OCI-LY7 (cell line): ENCODE results near the gene NCOA3. TPM values are rescaled to one million over a fixed set of nuclear protein-coding genes. Genes with fewer than 3 reads are reported as not detected.
"Not testable (repeated sequence)": the region's sequence is repeated elsewhere in the genome, so short reads cannot be mapped to it uniquely, and the experiment has no call there.

ENCODE experiments used
- BruUV-seq: library from RNA; stranded (reverse); fragments of 400-500 nt; replicated peaks from 2 replicates; lab custom pipeline; 2021; lab: Mats Ljungman, UMichigan
- CTCF ChIA-PET: fragments of 300-600 bp; sonication (Branson Sonifier 250); formaldehyde crosslinking; loops from one replicate; lab custom pipeline; 2022; ENCODE audit warnings: antibody characterized with exemption; ENCODE audit not compliant: unreplicated experiment; lab: Charles Lee
- POLR2A ChIA-PET: fragments of 300-600 bp; sonication (Branson Sonifier 250); formaldehyde crosslinking; loops from one replicate; lab custom pipeline; 2022; ENCODE audit warnings: antibody characterized with exemption; lab: Charles Lee
- DNase-seq: peaks from one replicate; pipeline ENCODE4 v3.0.0-alpha.2; 2015; ENCODE audit warnings: low spot score
- H2AFZ ChIP-seq: fragments of 200-600 bp; sonication (generic), shearing (Covaris generic); 2 replicates; pipeline ENCODE4 v1.6.1; 2014; ENCODE audit warnings: mild to moderate bottlenecking, antibody characterized with exemption, low read length, moderate library complexity
- H3K27ac ChIP-seq: fragments of 200-600 bp; sonication (generic); 2 replicates; pipeline ENCODE4 v1.5.1; 2014; ENCODE audit warnings: mixed run types, low read depth, mild to moderate bottlenecking, moderate library complexity, low read length, inconsistent platforms; ENCODE audit not compliant: poor library complexity, severe bottlenecking
- H3K36me3 ChIP-seq: fragments of 200-600 bp; sonication (generic); 2 replicates; pipeline ENCODE4 v1.6.1; 2014; ENCODE audit warnings: mild to moderate bottlenecking, antibody characterized with exemption, low read length, moderate library complexity, mixed read lengths; ENCODE audit not compliant: insufficient read depth
- H3K4me1 ChIP-seq: fragments of 200-600 bp; sonication (generic); 2 replicates; pipeline ENCODE4 v1.5.1; 2014; ENCODE audit warnings: mild to moderate bottlenecking, low read length; ENCODE audit not compliant: insufficient read depth, poor library complexity, severe bottlenecking
- H3K4me2 ChIP-seq: fragments of 200-600 bp; sonication (generic); 2 replicates; pipeline ENCODE4 v1.6.1; 2014; ENCODE audit warnings: mild to moderate bottlenecking, low read length
- H3K4me3 ChIP-seq: fragments of 200-600 bp; sonication (generic); 2 replicates; pipeline ENCODE4 v1.5.1; 2014; ENCODE audit warnings: mild to moderate bottlenecking, low read depth, low read length; ENCODE audit not compliant: poor library complexity, severe bottlenecking
- H3K79me2 ChIP-seq: fragments of 200-600 bp; sonication (generic); 2 replicates; pipeline ENCODE4 v1.6.1; 2016; ENCODE audit warnings: low read depth, mild to moderate bottlenecking, low read length, moderate library complexity, mixed read lengths; ENCODE audit not compliant: insufficient read depth
- H3K9me2 ChIP-seq: fragments of 200-600 bp; sonication (generic); 2 replicates; pipeline ENCODE4 v1.6.1; 2016; ENCODE audit warnings: mild to moderate bottlenecking, low read length, mixed read lengths; ENCODE audit not compliant: insufficient read depth
- H3K9me3 ChIP-seq: fragments of 200-600 bp; sonication (generic); 2 replicates; pipeline ENCODE4 v1.6.1; 2014; ENCODE audit warnings: mild to moderate bottlenecking, mixed run types, low read length, mixed read lengths
- H4K20me1 ChIP-seq: fragments of 200-600 bp; sonication (generic); 2 replicates; pipeline ENCODE4 v1.6.1; 2014; ENCODE audit warnings: mild to moderate bottlenecking, antibody characterized with exemption, low read length, moderate library complexity, mixed read lengths; ENCODE audit not compliant: insufficient read depth
- CTCF ChIP-seq: fragments of 200-600 bp; sonication (generic); conservative IDR thresholded peaks from 2 replicates; pipeline ENCODE4 v1.5.1; 2014; ENCODE audit warnings: mild to moderate bottlenecking, antibody characterized with exemption, low read length, moderate library complexity, mixed read lengths
- EZH2phosphoT487 ChIP-seq: fragments of 200-600 bp; sonication (generic); IDR thresholded peaks from 2 replicates; pipeline ENCODE4 v1.6.1; 2018; ENCODE audit warnings: low read depth, borderline replicate concordance, mild to moderate bottlenecking, mixed run types, antibody characterized with exemption, low read length, moderate library complexity, mixed read lengths
- intact Hi-C: fragments of 100-400 bp; cut with micrococcal nuclease; formaldehyde crosslinking; loops from one replicate; pipeline ENCODE4 v1.10.0; 2022; ENCODE audit not compliant: unreplicated experiment
- total RNA-seq, 2 experiments: library from RNA; depleted of rRNA in 1 of 2; stranded (reverse); fragments of >200 nt in 1 of 2; shearing (Covaris generic) in 1 of 2; gene quantifications; 2 replicates each; pipeline ENCODE4 v1.2.3, GENCODE V29; 2014 to 2022

NCOA3 gene
- total RNA-seq, 2 experiments from 2014 or later, result 50.5 to 75.6 TPM

DNA sequence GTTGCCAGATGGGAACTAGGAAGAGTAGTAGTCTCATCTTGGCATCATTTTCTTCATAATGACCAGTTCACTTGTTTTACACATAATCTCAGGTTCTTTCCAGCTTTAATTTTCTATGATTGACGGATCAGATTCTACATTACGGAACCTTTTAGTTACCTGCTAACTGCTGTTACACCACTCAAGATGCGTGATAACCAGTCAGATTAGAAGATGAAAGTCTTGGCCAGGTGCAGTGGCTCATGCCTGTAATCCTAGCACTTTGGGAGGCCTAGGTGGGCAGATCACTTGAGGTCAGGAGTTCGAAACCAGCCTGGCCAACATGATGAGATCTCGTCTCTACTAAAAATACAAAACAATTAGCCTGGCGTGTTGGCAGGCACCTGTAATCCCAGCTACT is 92.5 kb downstream of the NCOA3 start:
- Histone ChIP-seq H4K20me1 (peaks cover under 1% of the 10 kb centered on the region; the same call in 1 of the 2 replicates), H2AFZ (no peak overlapping the region), H3K79me2 (peaks cover 85% of the 10 kb centered on the region), H3K4me2 (no peak overlapping the region), H3K27ac (no peak overlapping the region), H3K9me3 (no peaks in the 10 kb centered on the region), H3K4me3 (no peak overlapping the region), H3K4me1 (no peaks in the 10 kb centered on the region), H3K36me3 (peaks cover 87% of the 10 kb centered on the region), H3K9me2 (no peaks in the 10 kb centered on the region)
- ChIA-PET CTCF (no interaction called here), POLR2A (no interaction called here)
- BruUV-seq, result no TSS peak
- no peak for TF ChIP-seq CTCF
- TF ChIP-seq EZH2phosphoT487, result no peak
- intact Hi-C loops, result no loop called here
- no peak for DNase-seq

GRCh38 chr20:47595138-47595537 is 93.5 kb downstream of the NCOA3 start:
- H3K9me3 ChIP-seq, DNase-seq, H4K20me1 ChIP-seq, H3K27ac ChIP-seq, H3K9me2 ChIP-seq, H3K4me3 ChIP-seq, H3K4me2 ChIP-seq, BruUV-seq, H3K4me1 ChIP-seq, H2AFZ ChIP-seq, CTCF ChIA-PET, intact Hi-C loops: not testable (repeated sequence)
- Histone ChIP-seq H3K79me2 (peaks cover 84% of the 10 kb centered on the region), H3K36me3 (peaks cover 87% of the 10 kb centered on the region)
- POLR2A ChIA-PET, result interaction anchor here (0.7 to 1.7 kb wide), 4 partner anchors 11 to 180 kb away, joined by 3 to 5 read pairs (median 4); no protein-coding TSS in a partner anchor

DNA sequence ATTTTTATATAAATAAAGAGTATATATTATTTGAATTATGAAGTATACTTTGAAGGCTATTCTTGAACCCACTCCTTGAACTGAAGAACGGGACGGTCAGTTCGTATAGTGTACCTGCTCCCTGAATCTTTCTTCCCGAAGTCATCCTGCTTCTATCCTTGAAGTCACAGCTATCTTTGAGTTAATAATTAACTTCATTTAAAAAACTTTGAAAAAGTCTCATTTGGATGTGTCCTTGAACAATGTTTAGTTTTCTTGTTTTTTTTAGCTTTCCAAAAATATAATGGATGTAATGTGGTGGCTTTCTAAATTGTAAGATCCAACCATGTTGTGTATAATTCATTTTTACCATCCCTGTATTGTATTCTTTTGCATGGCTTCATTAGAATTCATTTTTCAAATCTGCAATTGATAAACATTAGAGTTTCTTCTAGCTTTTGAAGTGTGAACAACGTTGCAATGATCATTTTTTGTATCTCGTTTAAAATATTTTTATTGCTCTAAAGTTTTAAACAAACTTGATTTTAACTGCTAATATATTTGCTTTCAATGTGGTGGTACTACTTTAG is 94.4 kb downstream of the NCOA3 start:
- no peak overlapping the region for H2AFZ ChIP-seq
- H3K27ac ChIP-seq, result no peak overlapping the region
- no TSS peak for BruUV-seq
- no peaks in the 10 kb centered on the region for H3K4me1 ChIP-seq
- H3K9me3 ChIP-seq, result no peaks in the 10 kb centered on the region
- no peaks in the 10 kb centered on the region for H3K9me2 ChIP-seq
- no peak overlapping the region for H3K4me3 ChIP-seq
- ChIA-PET POLR2A (interaction anchor here (0.6 to 1.7 kb wide), 7 partner anchors 10 to 183 kb away, joined by 3 to 5 read pairs (median 4); no protein-coding TSS in a partner anchor), CTCF (no interaction called here)
- intact Hi-C loops, result no loop called here
- no peak for DNase-seq
- TF ChIP-seq CTCF, result no peak
- TF ChIP-seq EZH2phosphoT487, result no peak
- H3K36me3 ChIP-seq, result peaks cover 81% of the 10 kb centered on the region
- H4K20me1 ChIP-seq, result peaks cover 10% of the 10 kb centered on the region; the same call in 1 of the 2 replicates
- peaks cover 82% of the 10 kb centered on the region for H3K79me2 ChIP-seq
- H3K4me2 ChIP-seq, result no peak overlapping the region
